H9 (cell line): ENCODE data around the gene TOMM40L. TPM values are rescaled to one million over a fixed set of nuclear protein-coding genes. Genes with fewer than 3 reads are reported as not detected.
A peak's percentile ranks its signal among the peaks of the same experiment; 100 is the strongest.

Experiments
- DNase-seq: peaks from one replicate; pipeline ENCODE4 v3.0.0-alpha.2; 2017
- H2AFZ ChIP-seq: one replicate; pipeline ENCODE4 v1.6.1; 2013; ENCODE audit warnings: mild to moderate bottlenecking, low read length, control low read depth, moderate library complexity
- H2AK5ac ChIP-seq: 2 replicates; pipeline ENCODE4 v1.6.1; 2013; ENCODE audit warnings: low read length, control low read depth, mixed read lengths; ENCODE audit not compliant: insufficient read length
- H2BK120ac ChIP-seq: one replicate; pipeline ENCODE4 v1.6.1; 2013; ENCODE audit warnings: low read depth, mild to moderate bottlenecking, low read length, control low read depth, inconsistent platforms; ENCODE audit not compliant: poor library complexity, severe bottlenecking
- H2BK12ac ChIP-seq: 2 replicates; pipeline ENCODE4 v1.6.1; 2013; ENCODE audit warnings: low read length, control low read depth, mixed read lengths, low read depth; ENCODE audit not compliant: insufficient read length
- H2BK15ac ChIP-seq: 2 replicates; pipeline ENCODE4 v1.6.1; 2013; ENCODE audit warnings: low read depth, low read length, control low read depth
- H2BK20ac ChIP-seq: one replicate; pipeline ENCODE4 v1.6.1; 2013; ENCODE audit warnings: low read depth, mild to moderate bottlenecking, low read length, control low read depth, inconsistent platforms; ENCODE audit not compliant: poor library complexity, severe bottlenecking
- H2BK5ac ChIP-seq: 2 replicates; pipeline ENCODE4 v1.6.1; 2013; ENCODE audit warnings: low read length, control low read depth, mixed read lengths; ENCODE audit not compliant: insufficient read length
- H3K14ac ChIP-seq: 2 replicates; pipeline ENCODE4 v1.6.1; 2013; ENCODE audit warnings: low read length, control low read depth; ENCODE audit not compliant: insufficient read depth
- H3K18ac ChIP-seq: 2 replicates; pipeline ENCODE4 v1.6.1; 2013; ENCODE audit warnings: low read depth, mild to moderate bottlenecking, mixed read lengths, low read length, control low read depth; ENCODE audit not compliant: insufficient read length
- H3K23ac ChIP-seq: 2 replicates; pipeline ENCODE4 v1.6.1; 2013; ENCODE audit warnings: low read length, control low read depth, mixed read lengths, low read depth; ENCODE audit not compliant: insufficient read length
- H3K23me2 ChIP-seq: 2 replicates; pipeline ENCODE4 v1.6.1; 2013; ENCODE audit warnings: low read depth, mild to moderate bottlenecking, mixed read lengths, low read length, control low read depth; ENCODE audit not compliant: insufficient read length, poor library complexity, severe bottlenecking
- H3K27ac ChIP-seq: 2 replicates; pipeline ENCODE4 v1.5.1; 2013; ENCODE audit warnings: low read length, control low read depth, mixed read lengths, low read depth; ENCODE audit not compliant: insufficient read length
- H3K27me3 ChIP-seq: 2 replicates; pipeline ENCODE4 v1.6.1; 2013; ENCODE audit warnings: low read length, control low read depth, inconsistent platforms; ENCODE audit not compliant: insufficient read depth
- H3K4ac ChIP-seq: 2 replicates; pipeline ENCODE4 v1.6.1; 2013; ENCODE audit warnings: low read depth, mild to moderate bottlenecking, control low read depth, inconsistent platforms, low read length, moderate library complexity
- H3K4me1 ChIP-seq: 2 replicates; pipeline ENCODE4 v1.6.1; 2013; ENCODE audit warnings: low read length, control low read depth, inconsistent platforms; ENCODE audit not compliant: insufficient read depth
- H3K4me2 ChIP-seq: 2 replicates; pipeline ENCODE4 v1.6.1; 2013; ENCODE audit warnings: low read length, control low read depth, mixed read lengths; ENCODE audit not compliant: insufficient read length, insufficient read depth
- H3K56ac ChIP-seq: 2 replicates; pipeline ENCODE4 v1.6.1; 2013; ENCODE audit warnings: low read depth, mild to moderate bottlenecking, mixed read lengths, low read length, control low read depth; ENCODE audit not compliant: insufficient read length
- H3K79me1 ChIP-seq: 2 replicates; pipeline ENCODE4 v1.6.1; 2013; ENCODE audit warnings: low read depth, mild to moderate bottlenecking, moderate library complexity, low read length, control low read depth, inconsistent platforms; ENCODE audit not compliant: insufficient read depth, poor library complexity, severe bottlenecking
- H3K79me2 ChIP-seq: 2 replicates; pipeline ENCODE4 v1.6.1; 2013; ENCODE audit warnings: low read length, control low read depth, inconsistent platforms; ENCODE audit not compliant: insufficient read depth
- H3K9ac ChIP-seq: 2 replicates; pipeline ENCODE4 v1.6.1; 2013; ENCODE audit warnings: low read length, control low read depth, mixed read lengths; ENCODE audit not compliant: insufficient read length; ENCODE audit errors: extremely low read depth
- H3K9me3 ChIP-seq: one replicate; pipeline ENCODE4 v1.6.1; 2013; ENCODE audit warnings: low read depth, low read length, inconsistent platforms; ENCODE audit not compliant: control insufficient read depth
- H3T11ph ChIP-seq: one replicate; pipeline ENCODE4 v1.6.1; 2013; ENCODE audit warnings: mild to moderate bottlenecking, low read length, control low read depth, inconsistent platforms
- H4K20me1 ChIP-seq: one replicate; pipeline ENCODE4 v1.6.1; 2013; ENCODE audit not compliant: control insufficient read depth, insufficient read length, insufficient read depth
- H4K5ac ChIP-seq: 2 replicates; pipeline ENCODE4 v1.6.1; 2013; ENCODE audit warnings: low read depth, mild to moderate bottlenecking, mixed read lengths, low read length, control low read depth; ENCODE audit not compliant: insufficient read length
- H4K8ac ChIP-seq: replicated peaks from 2 replicates; pipeline ENCODE4 v1.6.1; 2013; ENCODE audit warnings: low read length, control low read depth, mixed read lengths, low read depth; ENCODE audit not compliant: insufficient read length
- H4K91ac ChIP-seq: 2 replicates; pipeline ENCODE4 v1.6.1; 2013; ENCODE audit warnings: low read depth, mild to moderate bottlenecking, moderate library complexity, mixed read lengths, low read length, control low read depth; ENCODE audit not compliant: insufficient read length
- H3K27ac Mint-ChIP-seq, 3 experiments: 2 replicates in 2 of 3; 3 replicates in 1 of 3; pipeline ENCODE4 v1.8.0; 2020 to 2021; ENCODE audit warnings: mixed read lengths in 3 of 3, mild to moderate bottlenecking in 1 of 3, moderate library complexity in 1 of 3
- H3K27me3 Mint-ChIP-seq: 2 replicates; pipeline ENCODE4 v1.8.0; 2021; ENCODE audit warnings: low read depth, mild to moderate bottlenecking, moderate library complexity, mixed read lengths
- H3K36me3 Mint-ChIP-seq, 3 experiments: 2 replicates in 2 of 3; 3 replicates in 1 of 3; pipeline ENCODE4 v1.8.0; 2020 to 2021; ENCODE audit warnings: low read depth in 3 of 3, mixed read lengths in 3 of 3; ENCODE audit not compliant: insufficient read depth in 1 of 3
- H3K4me1 Mint-ChIP-seq, 2 experiments: 2 replicates each; pipeline ENCODE4 v1.8.0; 2020; ENCODE audit warnings: mixed read lengths in 2 of 2
- H3K4me3 Mint-ChIP-seq, 2 experiments: 2 replicates in 1 of 2; 3 replicates in 1 of 2; pipeline ENCODE4 v1.8.0; 2020 to 2021; ENCODE audit warnings: mild to moderate bottlenecking in 2 of 2, mixed read lengths in 2 of 2, moderate library complexity in 1 of 2
- H3K9me3 Mint-ChIP-seq, 2 experiments: 2 replicates in 1 of 2; 3 replicates in 1 of 2; pipeline ENCODE4 v1.8.0; 2020; ENCODE audit warnings: mild to moderate bottlenecking in 2 of 2, mixed read lengths in 2 of 2, moderate library complexity in 1 of 2
- CTCF ChIP-seq: fragments of 200-600 bp; sonication (generic); conservative IDR thresholded peaks from 3 replicates; pipeline ENCODE4 v1.8.0; 2021; ENCODE audit warnings: antibody characterized with exemption, mild to moderate bottlenecking
- WGBS: extraction: QIAGEN DNeasy Blood & Tissue Kit; methylation state at CpG from one replicate; pipeline ENCODE4 v1.1.7; 2013; ENCODE audit warnings: missing lambda C conversion rate, low lambda C conversion rate, mixed read lengths; ENCODE audit not compliant: insufficient read length; ENCODE audit errors: extremely low coverage; 5-methylcytosine and 5-hydroxymethylcytosine counted together
- total RNA-seq: library from RNA; stranded (reverse); gene quantifications from 2 replicates; pipeline ENCODE4 v1.2.1, GENCODE V29; 2021

The TOMM40L gene
- total RNA-seq, 1 experiment from 2014 or later, result 13.5 TPM

- H3K27me3 ChIP-seq, result no peaks in the 10 kb centered on the region
- no peaks in the 10 kb centered on the region for H3K27me3 Mint-ChIP-seq
- H3K9ac ChIP-seq, result no peak overlapping the region
- no CpG with 5 or more reads among the region's 27 CpGs for WGBS
- no peak overlapping the region for H2BK15ac ChIP-seq
- peaks cover 24% of the 10 kb centered on the region for H3K4me1 ChIP-seq
- H3K79me2 ChIP-seq, result no peaks in the 10 kb centered on the region
- no peak overlapping the region for H3K27ac ChIP-seq
- H3K56ac ChIP-seq, result no peak overlapping the region
- H2AK5ac ChIP-seq, result no peak overlapping the region
- H2BK20ac ChIP-seq, result no peak overlapping the region
- H4K5ac ChIP-seq, result no peak overlapping the region
- peak overlapping the region; percentile 27 for H3K18ac ChIP-seq
- H2AFZ ChIP-seq, result no peak overlapping the region
- H2BK5ac ChIP-seq, result no peak overlapping the region
- peak overlapping the region; percentile 27 for H3K4me2 ChIP-seq
- TF ChIP-seq CTCF, result no peak
- no peak overlapping the region for H3T11ph ChIP-seq
- H3K4ac ChIP-seq, result no peak overlapping the region
- peaks cover 58 to 61% of the 10 kb centered on the region in 2 experiments for H3K4me1 Mint-ChIP-seq
- no peak for DNase-seq
- no peaks in the 10 kb centered on the region for H4K20me1 ChIP-seq
- H3K9me3 Mint-ChIP-seq, result no peaks in the 10 kb centered on the region; a peak in 1 of 5 replicates
- H4K91ac ChIP-seq, result no peak overlapping the region
- peak overlapping the region; percentile 59 to 65 for H3K4me3 Mint-ChIP-seq
- no peak overlapping the region for H4K8ac ChIP-seq
- H2BK12ac ChIP-seq, result no peak overlapping the region
- peak overlapping the region in 2 of 3 experiments; percentile 75 to 85; a peak in 4 of 7 replicates for H3K27ac Mint-ChIP-seq
- H3K36me3 Mint-ChIP-seq, result peaks cover 0 to 25% (median 11%) of the 10 kb centered on the region in 3 experiments; a peak in 5 of 7 replicates
- H3K23ac ChIP-seq, result no peak overlapping the region
- H3K14ac ChIP-seq, result 0 out of 2 replicates have a peak overlapping the region, but pooled peaks have one; percentile 19
- peaks cover 4% of the 10 kb centered on the region for H3K23me2 ChIP-seq
- H2BK120ac ChIP-seq, result no peak overlapping the region
- H3K79me1 ChIP-seq, result no peaks in the 10 kb centered on the region
- H3K9me3 ChIP-seq, result no peaks in the 10 kb centered on the region
These were observed 29.1 kb upstream of the TOMM40L start for GRCh38 chr1:161196521-161197451.
